Skin of body (tissue), 2 donors: ENCODE data around the gene DAW1. TPM values are rescaled to one million over a fixed set of nuclear protein-coding genes. Genes with fewer than 3 reads are reported as not detected.
A peak's percentile ranks its signal among the peaks of the same experiment; 100 is the strongest.

Source experiments
- DNase-seq: peaks from one replicate; lab custom pipeline; 2025; lab: John Stamatoyannopoulos, UW
- total RNA-seq: library from RNA; depleted of rRNA; stranded (reverse); fragments of >200 nt; gene quantifications from one replicate; pipeline ENCODE4 v1.2.3, GENCODE V29; 2014

Gene DAW1
- total RNA-seq, 1 donor from 2014 or later: not detected

DNA sequence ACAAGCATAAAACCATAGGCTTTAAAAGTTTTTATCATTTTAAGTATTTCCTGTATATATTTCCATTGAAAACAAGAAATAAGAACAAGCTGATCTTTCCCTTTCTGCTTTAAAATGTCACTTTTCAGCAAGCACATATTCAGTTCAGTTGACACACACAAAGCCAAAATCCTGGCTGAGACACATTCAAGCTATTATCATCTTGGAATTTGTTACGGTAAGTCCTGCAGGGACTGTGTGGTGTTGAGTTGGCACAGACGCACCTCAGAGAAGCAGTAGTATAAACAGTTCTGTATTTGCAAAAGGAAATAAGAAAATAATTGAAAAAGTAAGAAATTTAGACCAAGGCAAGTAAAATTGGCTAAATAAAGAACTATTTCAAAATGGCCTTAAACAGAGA lies 10.4 kb upstream of the DAW1 start:
- DNase-seq: no peak

DNA sequence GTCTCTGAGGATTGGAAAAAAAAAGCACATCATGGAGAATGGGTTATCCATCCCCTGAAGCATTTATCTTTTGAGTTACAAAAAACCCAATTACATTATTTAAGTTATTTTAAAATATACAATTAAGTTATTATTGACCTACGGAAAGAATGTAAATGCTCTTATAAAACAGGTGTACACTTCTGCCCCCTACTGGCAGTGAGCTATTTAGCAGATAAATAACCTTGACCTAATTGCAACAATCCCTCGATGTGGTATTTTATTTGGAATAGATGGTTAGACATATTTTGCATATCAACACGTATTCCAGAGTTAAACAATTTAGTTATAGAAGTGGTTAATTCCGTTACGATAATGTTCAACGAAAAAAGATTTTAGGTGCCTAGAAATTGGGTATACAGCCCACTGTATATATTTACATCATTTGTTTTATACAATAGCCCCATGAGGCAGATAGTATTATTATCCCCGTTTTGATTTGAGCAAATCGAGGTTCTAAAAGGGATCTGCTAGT lies 9.1 kb upstream of the DAW1 start:
- DNase-seq: no peak

DNA sequence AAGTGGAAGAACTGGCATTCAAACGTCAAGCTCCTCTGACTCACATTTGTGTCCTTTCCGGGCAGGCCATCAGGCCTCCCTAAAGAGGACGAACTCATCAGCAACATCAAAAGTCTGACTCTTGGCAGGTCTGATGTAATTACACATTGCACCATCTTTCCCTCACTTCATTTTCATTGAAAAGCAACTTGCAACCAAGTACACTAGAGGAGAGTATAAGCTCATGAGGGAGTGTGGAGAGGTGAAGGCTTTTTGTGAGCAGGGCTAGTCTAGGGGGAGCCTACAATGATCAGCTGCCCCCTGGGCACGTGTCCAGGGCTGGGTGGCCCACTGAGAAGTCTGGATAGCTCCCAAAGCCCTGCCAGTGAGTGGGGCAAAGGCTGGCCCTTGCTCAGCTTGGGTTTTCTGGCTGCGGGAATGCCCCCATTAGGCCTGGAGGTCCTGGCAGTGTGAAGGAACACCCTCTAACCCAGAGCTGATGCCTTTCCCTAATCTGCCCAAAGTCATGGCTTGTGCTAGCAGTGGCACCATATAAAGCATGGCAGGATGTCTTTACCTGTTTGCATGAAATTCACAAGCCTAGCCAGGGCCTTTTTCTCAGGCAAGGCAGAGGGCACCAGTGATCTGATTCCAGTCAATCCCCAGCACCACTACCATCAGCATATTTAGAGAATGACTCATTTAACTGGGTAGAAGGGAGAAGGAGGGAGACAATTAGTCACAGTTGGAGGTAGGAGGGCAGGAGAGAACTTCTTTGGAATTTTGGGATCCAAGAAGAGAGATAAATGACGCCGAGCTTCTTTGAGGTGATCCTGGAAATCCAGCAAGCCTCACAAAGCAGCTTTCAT lies 8.5 kb upstream of the DAW1 start:
- no peak for DNase-seq

DNA sequence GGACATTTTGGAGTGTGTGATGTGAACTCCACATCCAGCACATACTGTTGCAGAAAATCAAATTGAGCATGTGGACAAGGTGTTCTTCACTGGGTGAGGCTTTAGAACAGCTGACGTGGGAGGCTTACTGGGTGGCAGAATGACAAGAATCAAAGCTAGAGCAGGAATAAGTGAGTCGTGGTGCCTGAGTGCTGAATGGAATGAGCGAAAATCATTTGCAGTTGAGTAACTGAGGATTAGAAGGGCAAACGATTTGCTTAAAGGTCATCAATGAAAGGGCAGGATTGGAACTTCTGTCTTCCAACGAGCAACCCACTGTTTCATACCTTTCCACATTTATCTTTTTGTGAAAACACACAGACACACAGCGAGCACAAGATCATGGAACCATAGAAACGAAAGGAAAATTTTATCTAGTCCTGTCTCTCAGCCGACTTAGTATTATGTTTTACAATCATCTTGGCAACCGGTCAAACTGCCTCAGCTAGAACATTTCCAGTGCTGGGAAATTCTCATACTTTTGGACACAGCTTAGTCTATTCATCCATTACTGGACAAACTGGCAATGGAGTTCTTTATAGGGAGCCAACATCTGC lies 7.2 kb upstream of the DAW1 start:
- no peak for DNase-seq

DNA sequence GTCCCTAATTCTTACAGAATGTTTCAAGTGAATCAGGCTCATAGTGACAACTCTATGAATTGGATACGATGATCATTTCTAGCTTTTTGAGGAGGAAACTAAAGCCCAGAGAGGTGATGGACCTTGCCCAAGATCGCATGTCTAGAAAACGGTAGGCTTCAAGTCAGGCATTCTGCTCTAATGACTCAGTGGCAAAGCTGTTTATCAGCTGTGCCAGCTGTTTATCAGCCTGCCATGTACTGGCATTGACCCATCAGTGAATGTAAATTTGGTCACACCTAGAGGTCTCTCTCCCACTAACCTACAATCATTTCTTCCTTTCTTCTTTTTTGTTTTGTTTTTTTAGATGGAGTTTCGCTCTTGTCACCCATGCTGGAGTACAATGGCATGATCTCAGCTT lies 6.1 kb upstream of the DAW1 start:
- no peak for DNase-seq

DNA sequence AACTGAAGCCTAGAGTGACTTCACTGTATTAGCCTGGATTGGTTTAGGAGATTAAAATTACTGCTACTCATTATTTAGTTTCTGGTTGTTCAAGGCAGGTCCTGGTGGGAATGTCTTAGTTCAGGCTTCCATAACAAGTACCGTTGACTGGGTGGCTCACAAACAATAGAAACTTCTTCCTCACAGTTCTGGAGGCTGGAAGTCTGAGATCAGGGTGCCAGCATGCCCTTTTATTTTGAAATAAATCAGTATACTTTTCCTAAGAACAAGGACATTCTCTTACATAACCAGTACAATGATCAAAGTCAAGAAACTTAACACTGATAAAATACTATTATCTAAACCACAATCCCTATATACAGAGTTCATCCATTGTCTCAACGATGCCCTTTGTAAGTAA lies 4.0 kb upstream of the DAW1 start:
- DNase-seq: no peak

DNA sequence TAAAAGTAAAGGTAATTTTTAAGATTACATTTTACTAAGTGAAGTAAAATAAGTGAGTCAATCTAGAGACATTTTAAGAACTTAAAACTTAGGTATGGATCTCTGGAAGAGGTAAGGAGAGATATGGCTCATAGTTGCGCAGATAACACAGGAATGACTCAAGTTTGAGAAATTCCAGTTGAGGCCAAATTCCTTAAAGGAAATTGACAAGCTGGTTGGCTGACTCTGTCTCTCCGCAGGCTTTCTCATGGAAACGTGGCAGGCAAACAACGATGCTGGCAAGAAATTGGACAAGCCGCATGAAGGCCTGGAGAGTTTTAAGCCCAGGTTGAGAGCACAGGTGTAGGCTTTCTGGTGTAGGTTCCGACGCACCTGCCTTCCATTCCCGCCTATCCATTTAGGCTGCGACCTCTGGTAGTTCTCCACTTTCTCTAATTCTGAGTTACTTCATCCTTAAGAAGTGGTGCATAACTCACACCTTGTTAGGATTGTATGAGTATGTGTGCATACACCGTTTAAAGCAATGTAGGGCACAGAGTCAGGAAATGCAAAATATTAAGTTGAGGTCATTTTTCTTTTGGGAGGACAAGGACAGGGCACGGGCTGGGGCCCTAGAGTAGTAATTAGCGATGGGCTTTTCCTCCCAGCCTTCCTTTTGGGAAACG lies 589 bp upstream of the DAW1 start:
- DNase-seq: no peak

DNA sequence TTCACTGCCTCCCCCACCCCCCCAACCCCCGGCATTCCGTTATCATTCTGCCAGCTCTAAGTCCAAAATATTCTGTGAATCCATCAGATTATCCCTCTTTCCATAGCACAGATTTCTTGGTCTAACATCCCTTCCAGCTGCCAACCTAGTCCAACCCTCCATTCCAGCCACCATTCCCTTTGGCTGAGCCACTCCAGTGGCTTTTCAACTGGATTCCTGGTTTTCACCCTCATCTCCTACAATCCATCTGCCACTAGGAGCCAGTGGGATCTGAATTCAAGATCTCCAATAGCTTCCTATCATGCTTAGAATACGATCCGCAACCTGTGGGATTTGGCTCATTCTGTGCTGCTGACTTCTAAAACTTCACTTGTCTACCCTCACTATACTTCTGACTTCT lies 1.2 kb downstream of the DAW1 start:
- no peak for DNase-seq

DNA sequence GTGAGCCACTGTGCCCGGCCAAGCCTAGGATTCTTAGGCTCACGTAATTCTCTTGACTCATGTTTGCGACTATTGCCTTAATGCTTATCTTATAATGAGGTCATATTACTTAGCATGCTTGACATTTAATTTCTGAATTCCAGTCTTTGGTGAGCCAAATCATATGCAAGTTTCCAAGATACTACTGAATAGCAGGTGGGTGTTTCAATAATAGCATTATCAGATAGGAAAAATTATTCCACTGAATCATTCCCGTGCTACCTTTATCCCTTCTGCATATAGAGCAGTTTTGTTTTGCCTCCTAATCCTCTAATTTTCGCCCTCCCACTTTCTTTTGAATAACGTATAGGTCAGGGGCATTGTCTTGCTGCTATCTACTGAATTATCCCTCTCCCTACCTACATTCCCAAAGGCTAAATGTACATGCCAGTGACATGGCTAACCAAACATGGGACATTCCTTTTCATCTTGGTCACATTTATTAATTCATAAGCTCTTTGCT lies 4.9 kb downstream of the DAW1 start:
- no peak for DNase-seq

DNA sequence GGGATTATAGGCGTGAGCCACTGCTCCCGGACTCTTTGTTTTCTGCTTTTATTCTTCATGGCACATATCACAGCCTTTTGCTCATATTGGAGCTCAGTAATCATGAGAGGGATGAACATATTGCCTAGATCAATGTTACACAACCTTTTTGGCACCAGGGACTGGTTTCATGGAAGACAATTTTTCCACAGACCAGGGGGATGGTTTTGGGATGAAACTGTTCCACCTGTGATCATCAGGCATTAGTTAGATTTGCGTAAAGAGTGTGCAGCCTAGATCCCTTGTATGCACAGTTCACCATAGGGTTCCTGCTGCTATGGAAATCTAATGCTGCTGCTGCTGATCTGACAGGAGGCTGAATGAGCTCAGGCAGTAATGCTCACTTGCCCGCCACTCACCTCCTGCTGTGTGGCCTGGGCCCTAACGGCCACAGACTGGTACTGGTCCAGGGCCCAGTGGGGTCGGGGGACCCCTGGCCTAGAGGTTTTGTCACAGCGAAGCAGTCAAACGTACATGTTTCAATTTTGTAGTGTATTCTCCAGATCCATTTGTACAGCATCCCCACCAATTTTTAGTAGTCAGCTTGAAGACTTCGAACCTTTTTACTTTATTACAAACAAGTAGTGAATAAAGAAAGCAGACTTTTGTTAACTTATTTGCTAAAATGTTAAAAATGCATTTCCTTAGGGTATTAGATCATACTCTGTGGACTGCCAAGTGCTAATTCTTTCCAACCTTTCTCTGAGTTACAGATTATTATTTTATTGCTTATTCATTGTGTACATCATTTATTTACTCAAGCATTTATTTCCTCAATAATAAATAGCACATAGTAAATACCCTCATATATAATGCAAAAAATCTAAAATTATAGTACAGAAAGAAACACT lies 6.2 kb downstream of the DAW1 start:
- DNase-seq: peak; percentile 65

DNA sequence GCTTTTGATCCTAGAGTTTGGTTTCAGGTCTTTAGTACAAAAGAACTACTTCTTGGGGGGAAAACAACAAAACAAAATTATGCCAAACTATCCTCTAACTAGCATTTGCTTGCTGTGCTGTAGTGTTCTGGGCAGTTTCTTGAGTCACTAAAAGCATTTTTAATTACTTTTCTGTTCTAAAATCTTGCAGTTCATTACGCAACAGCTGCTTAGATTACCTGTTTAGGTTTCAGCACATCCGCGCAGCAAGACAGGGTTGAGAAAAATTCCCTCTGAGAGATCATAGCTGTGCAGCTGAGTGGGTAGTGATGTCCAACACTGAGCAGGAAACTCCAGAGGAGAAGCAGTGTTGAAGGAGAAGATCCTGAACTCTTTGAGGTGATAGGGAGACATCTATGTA lies 9.0 kb downstream of the DAW1 start:
- no peak for DNase-seq

DNA sequence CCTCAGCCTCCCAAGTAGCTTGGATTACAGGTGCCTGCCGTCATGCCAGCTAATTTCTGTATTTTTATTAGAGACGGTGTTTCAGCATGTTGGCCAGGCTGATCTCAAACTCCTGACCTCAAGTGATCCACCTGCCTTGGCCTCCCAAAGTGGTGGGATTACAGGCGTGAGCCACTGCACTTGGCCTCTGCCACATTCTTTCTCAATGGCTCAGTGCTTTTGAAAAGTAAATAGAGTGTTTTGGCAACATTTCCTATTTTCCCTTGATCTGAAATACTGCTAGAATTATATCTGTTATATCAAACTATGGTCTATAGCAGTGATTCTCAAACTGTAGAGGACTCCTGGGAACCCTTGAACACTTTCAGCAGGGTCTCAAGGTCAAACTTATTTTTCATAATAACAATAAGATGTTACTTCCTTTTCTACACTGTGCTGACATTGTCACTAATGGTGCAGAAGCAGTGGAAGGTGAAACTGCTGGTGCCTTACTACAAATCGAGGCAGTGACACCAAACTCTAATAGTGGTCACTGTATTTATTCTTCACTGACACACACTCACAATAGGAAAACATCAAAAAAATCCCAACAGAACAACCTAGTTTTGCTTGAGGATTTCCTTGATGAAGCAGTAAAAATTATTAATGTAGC lies 10.6 kb downstream of the DAW1 start:
- no peak for DNase-seq

DNA sequence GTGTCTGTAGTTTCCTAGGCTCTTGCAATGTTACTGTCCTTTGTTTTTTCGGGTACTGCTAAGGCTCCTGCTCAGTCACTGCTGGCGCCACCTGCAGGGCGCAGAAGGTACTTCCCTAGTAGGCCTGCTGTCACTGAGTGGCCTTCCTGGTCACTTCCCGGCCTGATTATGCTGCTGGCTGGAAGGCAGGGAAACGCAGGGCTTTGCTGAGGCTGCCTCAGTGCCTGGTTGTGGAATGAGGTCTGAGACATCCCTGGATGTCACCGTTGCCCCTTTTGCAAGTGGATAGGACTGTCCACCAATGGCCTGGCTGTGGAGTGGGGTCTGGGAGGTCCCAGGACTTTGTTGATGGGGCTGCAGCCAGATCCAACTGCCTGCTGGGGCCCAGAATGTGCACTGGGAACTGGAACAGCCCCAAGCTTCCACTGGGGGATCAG lies 13.1 kb downstream of the DAW1 start:
- no peak for DNase-seq

DNA sequence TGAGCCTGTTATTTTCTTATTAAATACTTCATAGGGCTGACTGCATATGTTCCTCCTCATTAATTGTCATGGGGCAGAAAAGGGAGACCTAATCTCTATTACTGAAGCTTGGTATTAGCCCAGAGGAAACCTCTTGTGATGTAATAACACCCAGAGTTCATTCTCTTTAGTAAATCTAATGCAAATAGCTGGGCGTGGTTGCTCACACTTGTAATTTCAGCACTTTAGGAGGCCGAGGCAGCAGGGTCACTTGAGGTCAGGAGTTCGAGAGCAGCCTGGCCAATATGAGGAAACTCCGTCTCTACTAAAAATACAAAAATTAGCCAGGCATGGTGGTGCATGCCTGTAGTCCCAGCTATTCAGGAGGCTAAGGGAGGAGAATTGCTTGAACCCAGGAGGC lies 14.7 kb downstream of the DAW1 start:
- no peak for DNase-seq

DNA sequence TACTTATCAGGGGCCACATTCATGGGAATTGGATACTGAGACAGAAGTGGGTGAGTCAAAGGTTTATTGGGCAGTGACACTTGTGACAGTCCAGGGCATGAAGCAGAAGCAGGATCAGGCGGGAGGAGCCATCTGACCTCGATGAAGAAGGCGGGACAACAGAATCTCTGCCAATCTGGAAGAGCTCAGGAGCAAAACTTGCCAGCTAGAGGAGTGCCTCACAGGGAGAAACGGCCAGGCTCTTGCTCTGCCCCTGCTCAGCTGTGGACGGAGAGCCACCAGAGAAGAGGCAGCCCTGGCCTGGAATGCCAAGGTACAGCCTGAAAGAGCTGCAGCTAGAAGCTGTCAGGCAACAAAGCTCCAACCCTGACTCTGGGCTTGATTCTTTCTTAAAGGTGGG lies 16.9 kb downstream of the DAW1 start:
- no peak for DNase-seq

DNA sequence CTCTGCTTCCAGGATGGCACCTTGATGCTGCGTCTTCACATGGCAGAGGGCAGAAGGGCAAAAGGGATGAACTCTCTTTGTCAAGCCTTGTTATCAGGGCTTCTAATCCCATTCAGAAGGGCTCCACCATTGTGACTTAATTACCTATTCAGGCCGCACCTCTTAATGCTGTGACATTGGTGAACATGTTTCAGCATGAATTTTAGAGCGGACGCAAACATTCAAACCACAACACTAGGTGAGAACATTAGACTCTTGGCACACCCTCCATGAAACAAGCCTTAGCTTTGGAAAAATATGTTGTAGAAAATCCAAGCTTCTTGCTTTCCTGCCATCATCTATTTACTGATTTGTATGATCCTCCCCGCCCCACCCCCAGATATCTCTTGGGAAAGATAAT lies 17.9 kb downstream of the DAW1 start:
- no peak for DNase-seq

DNA sequence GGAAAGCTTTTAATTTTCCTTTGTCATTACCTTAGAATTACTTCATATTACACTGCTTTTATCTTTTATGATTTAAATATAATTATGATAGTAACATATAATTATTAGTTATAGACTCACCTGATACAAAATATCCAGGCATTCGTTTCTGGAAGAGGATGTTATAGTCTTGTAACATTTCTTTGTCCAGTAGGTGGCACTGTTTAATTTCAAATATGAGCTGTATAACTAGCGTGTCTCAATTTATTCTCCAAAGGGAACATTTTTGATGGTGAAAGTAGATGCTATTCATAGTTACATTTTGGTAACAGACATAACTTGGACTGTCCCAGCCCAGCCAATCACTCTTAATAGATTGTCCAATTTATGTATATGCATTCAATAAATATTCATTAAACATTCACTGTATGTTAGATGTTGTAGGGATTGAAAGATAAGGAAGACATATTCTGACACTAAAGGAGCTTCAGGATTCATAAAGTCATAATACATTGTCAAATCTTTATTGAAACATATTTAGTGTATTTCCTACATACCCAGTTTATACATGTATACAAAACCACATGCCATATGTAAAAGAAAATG lies 19.2 kb downstream of the DAW1 start:
- DNase-seq: no peak

DNA sequence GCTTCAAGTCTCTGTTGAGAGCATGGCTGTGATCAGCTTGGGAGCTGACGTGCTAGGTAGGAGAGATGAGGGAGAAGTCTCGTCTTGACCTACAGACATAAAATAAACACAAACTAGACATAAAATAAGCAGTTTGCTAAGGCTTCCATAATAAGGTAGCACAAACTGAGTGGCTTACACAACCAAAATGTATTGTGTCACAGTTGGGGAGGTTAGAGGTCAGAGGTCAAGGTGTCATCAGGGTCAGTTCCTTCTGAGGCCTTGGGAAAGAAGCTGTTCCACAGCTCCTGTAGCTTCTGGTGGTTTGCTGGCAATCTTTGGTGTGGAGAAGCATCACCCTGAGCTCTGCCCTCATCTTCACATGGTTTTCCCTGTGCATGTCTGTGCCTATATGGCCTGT lies 20.2 kb downstream of the DAW1 start:
- no peak for DNase-seq

DNA sequence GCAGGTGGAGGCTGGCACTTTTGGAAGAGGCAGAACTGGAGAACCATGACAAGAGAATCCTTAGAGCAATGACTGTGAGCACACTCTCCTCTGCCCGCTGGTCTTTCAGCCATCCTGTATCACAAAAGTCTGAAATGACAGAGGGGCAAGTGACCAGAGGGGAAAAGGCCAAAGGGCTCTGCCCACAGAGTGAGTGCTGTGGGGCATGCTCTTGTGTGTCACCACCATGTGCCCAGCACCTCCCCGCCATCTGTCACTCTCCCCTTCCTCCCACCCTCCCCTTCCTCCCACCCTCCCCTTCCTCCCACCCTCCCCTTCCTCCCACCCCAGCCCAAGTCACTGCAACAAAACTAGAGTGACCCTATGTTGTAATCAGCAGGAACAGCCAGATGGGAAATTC lies 31.9 kb downstream of the DAW1 start:
- no peak for DNase-seq

DNA sequence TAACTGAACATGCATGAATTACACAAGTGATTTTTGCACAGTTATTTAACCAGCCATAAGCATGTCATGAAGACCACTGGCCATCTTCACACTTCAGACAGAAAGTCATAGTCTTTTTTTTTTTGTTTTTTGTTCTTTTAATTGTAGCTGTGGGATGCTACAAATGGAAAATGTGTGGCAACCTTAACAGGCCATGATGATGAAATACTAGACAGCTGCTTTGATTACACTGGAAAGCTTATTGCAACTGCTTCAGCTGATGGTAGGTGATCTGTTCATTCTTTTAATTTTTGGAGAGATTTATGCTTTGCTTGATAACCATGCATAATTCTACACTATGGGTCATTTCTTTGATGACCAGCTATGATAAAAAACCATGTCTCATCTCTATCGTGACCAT lies 35.6 kb downstream of the DAW1 start:
- no peak for DNase-seq
